DMS114 treated with DMSO at 0.1 percent for 48 hours (cell line): ENCODE data around the gene HSD17B12.

Experiments used
- DNase-seq: peaks from one replicate; lab custom pipeline; 2025; ENCODE audit not compliant: unreplicated experiment; lab: John Stamatoyannopoulos, UW

HSD17B12 gene

GRCh38 chr11:43856993-43857392 lies 176.5 kb downstream of the HSD17B12 start:
- DNase-seq, result no peak

- DNase-seq, result no peak
Observed at GRCh38 chr11:43861141-43861540, 180.6 kb downstream of the HSD17B12 start.

GRCh38 chr11:43866520-43866919 lies 186.0 kb downstream of the HSD17B12 start:
- no peak for DNase-seq

GRCh38 chr11:43866969-43867368 lies 186.4 kb downstream of the HSD17B12 start:
- no peak for DNase-seq

- DNase-seq, result no peak
Observed at GRCh38 chr11:43868852-43869567, 188.5 kb downstream of the HSD17B12 start.

- no peak for DNase-seq
Observed at GRCh38 chr11:43871051-43871450, 190.5 kb downstream of the HSD17B12 start.

GRCh38 chr11:43872995-43873394 lies 192.5 kb downstream of the HSD17B12 start:
- DNase-seq, result no peak

GRCh38 chr11:43874078-43874477 lies 193.5 kb downstream of the HSD17B12 start:
- DNase-seq, result no peak

- DNase-seq, result no peak
Observed at GRCh38 chr11:43874738-43875137, 194.2 kb downstream of the HSD17B12 start.

GRCh38 chr11:43879789-43880639 lies 199.5 kb downstream of the HSD17B12 start:
- DNase-seq, result no peak

- DNase-seq, result peak; percentile 81
Observed at GRCh38 chr11:43880640-43881159, 200.2 kb downstream of the HSD17B12 start, which contains the start of gene ALKBH3. Gene ALKBH3, plus strand, starts transcription at chr11:43880831. Its CDS starts 1,822 bp downstream, at chr11:43882653.

GRCh38 chr11:43892851-43893250 lies 212.3 kb downstream of the HSD17B12 start:
- DNase-seq, result no peak

GRCh38 chr11:43894546-43894945 lies 214.0 kb downstream of the HSD17B12 start:
- no peak for DNase-seq

GRCh38 chr11:43895601-43896000 lies 215.1 kb downstream of the HSD17B12 start:
- DNase-seq, result no peak

- no peak for DNase-seq
Observed at GRCh38 chr11:43898574-43898973, 218.0 kb downstream of the HSD17B12 start.

- DNase-seq, result no peak
Observed at GRCh38 chr11:43899094-43899493, 218.6 kb downstream of the HSD17B12 start.

GRCh38 chr11:43901551-43901950 lies 221.0 kb downstream of the HSD17B12 start:
- no peak for DNase-seq

- DNase-seq, result no peak
Observed at GRCh38 chr11:43903078-43903477, 222.5 kb downstream of the HSD17B12 start.

- DNase-seq, result no peak
Observed at GRCh38 chr11:43903969-43904368, 223.4 kb downstream of the HSD17B12 start.

- no peak for DNase-seq
Observed at GRCh38 chr11:43904742-43905535, 224.4 kb downstream of the HSD17B12 start.

GRCh38 chr11:43905813-43906241 lies 225.3 kb downstream of the HSD17B12 start:
- DNase-seq, result no peak
